ENCODE measurements around the gene RASA2.

DNA sequence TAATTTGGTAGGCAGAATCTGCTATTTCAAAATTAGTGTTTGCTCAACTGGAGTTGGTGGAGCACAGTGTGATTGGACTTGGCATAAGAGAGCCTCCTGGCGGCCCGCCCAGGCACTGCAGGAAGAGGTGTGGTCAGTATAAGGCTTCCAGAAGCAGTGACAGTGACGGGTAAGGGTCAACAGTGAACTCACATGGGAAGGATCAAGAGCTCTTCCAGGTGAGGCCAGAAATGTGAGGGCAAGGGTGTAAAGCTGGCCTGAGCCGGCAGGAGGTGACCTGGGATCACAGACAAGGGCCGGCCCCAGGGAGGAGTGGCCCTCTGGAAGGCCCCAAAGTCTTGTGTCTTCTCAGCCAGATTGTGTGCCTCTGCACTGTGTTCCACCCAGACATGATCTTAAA is 158.1 kb downstream of the RASA2 start:
- TF ChIP-seq POLR2A (IDR thresholded peaks at IDR 0.05; ENCODE audit: low read depth) (no peak), EP300 (IDR thresholded peaks at IDR 0.05) (no peak), CTCF (IDR thresholded peaks at IDR 0.05) (peak; percentile 54 to 63 (median 61)), POLR2AphosphoS5 (IDR thresholded peaks at IDR 0.05) (no peak)
